ENCODE data around the gene ZFYVE28. TPM values are rescaled to one million over a fixed set of nuclear protein-coding genes. Genes with fewer than 3 reads are reported as not detected.

Gene ZFYVE28
- total RNA-seq, 1 experiment from 2014 or later: 19.2 TPM

GRCh38 chr4:2402048-2402842, 16.2 kb downstream of the ZFYVE28 start:
- Histone ChIP-seq H4K20me1 (ENCODE audit: insufficient read depth) (no peaks in the 10 kb centered on the region), H3K79me2 (ENCODE audit: insufficient read depth, low read length) (peaks cover 17% of the 10 kb centered on the region; the same call in 1 of the 2 replicates), H3K4me3 (replicated peaks in 1 of 2; ENCODE audit: low read depth in 1 of 2, low read length in 2 of 2) (no peak overlapping the region), H3K27ac (ENCODE audit: low read depth, low read length) (no peak overlapping the region), H3K27me3 (ENCODE audit: insufficient read depth, low read length) (no peaks in the 10 kb centered on the region), H2AFZ (ENCODE audit: low read depth, low read length, poor library complexity, severe bottlenecking) (no peak overlapping the region), H3K9me2 (ENCODE audit: insufficient read depth) (no peaks in the 10 kb centered on the region), H3K4me2 (ENCODE audit: low read length) (peak overlapping the region; percentile 51), H3K9me3 (ENCODE audit: control insufficient read depth in 1 of 2, insufficient read depth in 1 of 2, low read depth in 1 of 2, low read length in 2 of 2) (no peaks in the 10 kb centered on the region), H3K4me1 (ENCODE audit: control insufficient read depth in 1 of 2, insufficient read depth in 2 of 2, low read length in 2 of 2) (peaks cover 33 to 41% of the 10 kb centered on the region in 2 experiments), H3K9ac (ENCODE audit: low read length) (no peak overlapping the region), H3K36me3 (ENCODE audit: control insufficient read depth in 1 of 2, insufficient read depth in 2 of 2, low read length in 2 of 2) (no peaks in the 10 kb centered on the region)
- ChIA-PET POLR2A (no interaction called here), RAD21 (ENCODE audit: low non-redundant PET in 1 of 2, low total read pairs in 2 of 2, uncharacterized antibody in 2 of 2, unreplicated experiment in 2 of 2) (interaction anchor here in 1 of 2 experiments (0.5 kb wide), 1 partner anchor 161 kb away, joined by 3 read pairs; no protein-coding TSS in a partner anchor), CTCF (interaction anchor here (1.3 kb wide), 1 partner anchor 11 kb away, joined by 4 read pairs; no protein-coding TSS in a partner anchor)
- ATAC-seq (peak; percentile 69), DNase-seq (ENCODE audit: low read depth, low spot score) (no peak)
- intact Hi-C loops (cut with micrococcal nuclease): no loop called here
- TF ChIP-seq EZH2phosphoT487 (IDR thresholded peaks at IDR 0.05; ENCODE audit: borderline replicate concordance) (no peak), EGR1 (IDR thresholded peaks at IDR 0.05; ENCODE audit: low read depth) (0 out of 2 replicates have a peak, but pooled peaks have one; percentile 45)
- no TSS peak for BruUV-seq (replicated peaks)

GRCh38 chr4:2401610-2401983, 16.8 kb downstream of the ZFYVE28 start:
- Histone ChIP-seq H3K4me2 (ENCODE audit: low read length) (peak overlapping the region; percentile 51), H3K9me2 (ENCODE audit: insufficient read depth) (no peaks in the 10 kb centered on the region), H2AFZ (ENCODE audit: low read depth, low read length, poor library complexity, severe bottlenecking) (no peak overlapping the region), H3K9ac (ENCODE audit: low read length) (no peak overlapping the region), H3K4me1 (ENCODE audit: control insufficient read depth in 1 of 2, insufficient read depth in 2 of 2, low read length in 2 of 2) (peaks cover 33 to 41% of the 10 kb centered on the region in 2 experiments), H3K27me3 (ENCODE audit: insufficient read depth, low read length) (no peaks in the 10 kb centered on the region), H3K79me2 (ENCODE audit: insufficient read depth, low read length) (peaks cover 17% of the 10 kb centered on the region; the same call in 1 of the 2 replicates), H3K27ac (ENCODE audit: low read depth, low read length) (no peak overlapping the region), H3K9me3 (ENCODE audit: control insufficient read depth in 1 of 2, insufficient read depth in 1 of 2, low read depth in 1 of 2, low read length in 2 of 2) (no peaks in the 10 kb centered on the region), H3K4me3 (replicated peaks in 1 of 2; ENCODE audit: low read depth in 1 of 2, low read length in 2 of 2) (no peak overlapping the region), H4K20me1 (ENCODE audit: insufficient read depth) (no peaks in the 10 kb centered on the region), H3K36me3 (ENCODE audit: control insufficient read depth in 1 of 2, insufficient read depth in 2 of 2, low read length in 2 of 2) (no peaks in the 10 kb centered on the region)
- ChIA-PET POLR2A (no interaction called here), RAD21 (ENCODE audit: low non-redundant PET in 1 of 2, low total read pairs in 2 of 2, uncharacterized antibody in 2 of 2, unreplicated experiment in 2 of 2) (no interaction called here), CTCF (interaction anchor here (1.3 kb wide), 1 partner anchor 12 kb away, joined by 4 read pairs; no protein-coding TSS in a partner anchor)
- no peak for TF ChIP-seq ATF3 (IDR thresholded peaks at IDR 0.05)
- ATAC-seq (no peak), DNase-seq (ENCODE audit: low read depth, low spot score) (no peak)
- intact Hi-C loops (cut with micrococcal nuclease): no loop called here
- BruUV-seq (replicated peaks): no TSS peak

All from HCT116 (cell line).